NCI-H82 treated with DMSO at 0.1 percent for 48 hours (cell line): ENCODE results near the gene PLXNB3.
A peak's percentile ranks its signal among the peaks of the same experiment; 100 is the strongest.

Experiments
- DNase-seq: peaks from one replicate; lab custom pipeline; 2025; ENCODE audit not compliant: unreplicated experiment; lab: John Stamatoyannopoulos, UW

Gene PLXNB3

GRCh38 chrX:153791104-153791852, 27.2 kb downstream of the PLXNB3 start:
- no peak for DNase-seq

- no peak for DNase-seq
Observed at GRCh38 chrX:153792368-153792767, 28.3 kb downstream of the PLXNB3 start.

GRCh38 chrX:153793291-153793690, 29.2 kb downstream of the PLXNB3 start:
- no peak for DNase-seq

- peak; percentile 88 for DNase-seq
Observed at GRCh38 chrX:153794018-153794896, 30.2 kb downstream of the PLXNB3 start, which contains the start of the genes IDH3G and SSR4. IDH3G (minus strand) TSS chrX:153794375; CDS start chrX:153794326, 49 bp downstream. SSR4 (plus strand) TSS chrX:153794668; CDS start chrX:153794688, 20 bp downstream.

- no peak for DNase-seq
Observed at GRCh38 chrX:153794897-153795816, 31.1 kb downstream of the PLXNB3 start.

GRCh38 chrX:153797415-153798015, 33.5 kb downstream of the PLXNB3 start:
- no peak for DNase-seq

GRCh38 chrX:153799326-153799725, 35.3 kb downstream of the PLXNB3 start:
- no peak for DNase-seq

GRCh38 chrX:153800177-153800722, 36.2 kb downstream of the PLXNB3 start:
- DNase-seq: no peak

- DNase-seq: no peak
Observed at GRCh38 chrX:153800746-153801145, 36.7 kb downstream of the PLXNB3 start.

- DNase-seq: no peak
Observed at GRCh38 chrX:153801669-153802068, 37.6 kb downstream of the PLXNB3 start.

GRCh38 chrX:153802513-153803045, 38.5 kb downstream of the PLXNB3 start:
- no peak for DNase-seq

GRCh38 chrX:153803211-153804099, 39.4 kb downstream of the PLXNB3 start:
- no peak for DNase-seq

- DNase-seq: no peak
Observed at GRCh38 chrX:153804100-153804595, 40.1 kb downstream of the PLXNB3 start.

GRCh38 chrX:153804621-153805020, 40.6 kb downstream of the PLXNB3 start:
- DNase-seq: no peak

GRCh38 chrX:153805436-153805835, 41.4 kb downstream of the PLXNB3 start:
- no peak for DNase-seq

- no peak for DNase-seq
Observed at GRCh38 chrX:153806999-153807575, 43.0 kb downstream of the PLXNB3 start.

- DNase-seq: no peak
Observed at GRCh38 chrX:153807976-153808375, 43.9 kb downstream of the PLXNB3 start.

- DNase-seq: no peak
Observed at GRCh38 chrX:153812220-153812619, 48.2 kb downstream of the PLXNB3 start.
